ENCODE results near the gene NTNG2.
"Not testable (repeated sequence)": the region's sequence is repeated elsewhere in the genome, so short reads cannot be mapped to it uniquely, and the experiment has no call there.

NTNG2 gene

GRCh38 chr9:132250324-132251262, 88.7 kb downstream of the NTNG2 start:
- Histone ChIP-seq H3K4me1 (peaks cover 55% of the 10 kb centered on the region), H3K4me2 (peak overlapping the region; percentile 26; the same call in 1 of the 2 replicates), H3K36me3 (no peaks in the 10 kb centered on the region), H4K20me1 (no peaks in the 10 kb centered on the region), H3K9ac (no peak overlapping the region), H3K27ac (peak overlapping the region; percentile 9; the same call in 1 of the 2 replicates), H3K4me3 (no peak overlapping the region), H3K9me3 (peaks cover 20% of the 10 kb centered on the region), H3K27me3 (no peaks in the 10 kb centered on the region)
- no peak for TF ChIP-seq Cebpa-rat (IDR thresholded peaks at IDR 0.05)

GRCh38 chr9:132260846-132261245, 99.0 kb downstream of the NTNG2 start:
- peaks cover 54% of the 10 kb centered on the region for H4K20me1 ChIP-seq
- TF ChIP-seq Cebpa-rat (IDR thresholded peaks at IDR 0.05): no peak
- no peak overlapping the region for H3K4me2 ChIP-seq
- peaks cover 49% of the 10 kb centered on the region for H3K36me3 ChIP-seq
- no peaks in the 10 kb centered on the region for H3K27me3 ChIP-seq
- peaks cover 35% of the 10 kb centered on the region for H3K4me1 ChIP-seq
- H3K4me3 ChIP-seq: no peak overlapping the region
- no peaks in the 10 kb centered on the region for H3K9me3 ChIP-seq
- no peak overlapping the region for H3K27ac ChIP-seq
- H3K9ac ChIP-seq: no peak overlapping the region

- H3K9me3 ChIP-seq: no peaks in the 10 kb centered on the region
- H3K9ac ChIP-seq: no peak overlapping the region
- no peak for TF ChIP-seq Cebpa-rat (IDR thresholded peaks at IDR 0.05)
These were observed 104.2 kb downstream of the NTNG2 start for GRCh38 chr9:132266017-132266416.

GRCh38 chr9:132267660-132268059, 105.8 kb downstream of the NTNG2 start:
- H3K27me3 ChIP-seq: no peaks in the 10 kb centered on the region
- no peak overlapping the region for H3K4me2 ChIP-seq
- peaks cover 50% of the 10 kb centered on the region for H4K20me1 ChIP-seq
- H3K4me3 ChIP-seq: no peak overlapping the region
- no peak for TF ChIP-seq Cebpa-rat (IDR thresholded peaks at IDR 0.05)
- H3K27ac ChIP-seq: no peak overlapping the region
- no peaks in the 10 kb centered on the region for H3K9me3 ChIP-seq
- H3K9ac ChIP-seq: no peak overlapping the region
- H3K4me1 ChIP-seq: peaks cover 9% of the 10 kb centered on the region; the same call in 1 of the 2 replicates
- H3K36me3 ChIP-seq: peaks cover 94% of the 10 kb centered on the region

More at GRCh38 chr9:132266017-132266416, 104.2 kb downstream of the NTNG2 start:
- no peak overlapping the region for H3K27ac ChIP-seq
- H3K4me3 ChIP-seq: no peak overlapping the region
- H3K36me3 ChIP-seq: peaks cover 92% of the 10 kb centered on the region
- peaks cover 66% of the 10 kb centered on the region for H4K20me1 ChIP-seq
- no peak overlapping the region for H3K4me2 ChIP-seq
- no peaks in the 10 kb centered on the region for H3K27me3 ChIP-seq
- peaks cover 13% of the 10 kb centered on the region; the same call in 1 of the 2 replicates for H3K4me1 ChIP-seq

- Histone ChIP-seq H3K9me3 (no peaks in the 10 kb centered on the region), H3K4me1 (no peaks in the 10 kb centered on the region), H3K36me3 (peaks cover 94% of the 10 kb centered on the region), H3K27ac (no peak overlapping the region), H4K20me1 (peaks cover 38% of the 10 kb centered on the region), H3K4me2 (no peak overlapping the region), H3K27me3 (no peaks in the 10 kb centered on the region), H3K4me3 (no peak overlapping the region), H3K9ac (no peak overlapping the region)
- no peak for TF ChIP-seq Cebpa-rat (IDR thresholded peaks at IDR 0.05)
These were observed 107.0 kb downstream of the NTNG2 start for GRCh38 chr9:132268725-132269352.

GRCh38 chr9:132269704-132270516, 108.1 kb downstream of the NTNG2 start:
- H3K36me3 ChIP-seq: peaks cover 94% of the 10 kb centered on the region

GRCh38 chr9:132274861-132275260, 113.0 kb downstream of the NTNG2 start:
- Histone ChIP-seq H3K9ac (no peak overlapping the region), H3K4me2 (no peak overlapping the region), H4K20me1 (0 out of 2 replicates have a peak, but pooled peaks cover 17% of the 10 kb centered on the region), H3K36me3 (peaks cover 99% of the 10 kb centered on the region), H3K27ac (no peak overlapping the region), H3K4me3 (no peak overlapping the region), H3K4me1 (no peaks in the 10 kb centered on the region), H3K27me3 (no peaks in the 10 kb centered on the region), H3K9me3 (no peaks in the 10 kb centered on the region)
- no peak for TF ChIP-seq Cebpa-rat (IDR thresholded peaks at IDR 0.05)

More at GRCh38 chr9:132269704-132270516, 108.1 kb downstream of the NTNG2 start:
- H3K4me2 ChIP-seq, H3K9ac ChIP-seq, H3K4me3 ChIP-seq, H3K27me3 ChIP-seq, H3K4me1 ChIP-seq, H3K27ac ChIP-seq, H3K9me3 ChIP-seq: not testable (repeated sequence)
- H4K20me1 ChIP-seq: peaks cover 27% of the 10 kb centered on the region

- Histone ChIP-seq H3K36me3 (peaks cover 100% of the 10 kb centered on the region), H4K20me1 (peaks cover 54% of the 10 kb centered on the region), H3K27ac (no peak overlapping the region)
These were observed 121.3 kb downstream of the NTNG2 start for GRCh38 chr9:132283165-132283564.

GRCh38 chr9:132283863-132284262, 122.0 kb downstream of the NTNG2 start:
- no peaks in the 10 kb centered on the region for H3K9me3 ChIP-seq
- H3K27me3 ChIP-seq: no peaks in the 10 kb centered on the region
- H3K4me2 ChIP-seq: no peak overlapping the region
- no peak overlapping the region for H3K4me3 ChIP-seq
- no peak overlapping the region for H3K27ac ChIP-seq
- TF ChIP-seq Cebpa-rat (IDR thresholded peaks at IDR 0.05): no peak
- peaks cover 7% of the 10 kb centered on the region for H3K4me1 ChIP-seq
- H3K9ac ChIP-seq: no peak overlapping the region
- H4K20me1 ChIP-seq: peaks cover 56% of the 10 kb centered on the region
- peaks cover 100% of the 10 kb centered on the region for H3K36me3 ChIP-seq

More at GRCh38 chr9:132283165-132283564, 121.3 kb downstream of the NTNG2 start:
- Histone ChIP-seq H3K27me3 (no peaks in the 10 kb centered on the region), H3K4me3 (no peak overlapping the region), H3K4me2 (no peak overlapping the region), H3K4me1 (no peaks in the 10 kb centered on the region; the same call in 1 of the 2 replicates), H3K9me3 (no peaks in the 10 kb centered on the region), H3K9ac (no peak overlapping the region)
- no peak for TF ChIP-seq Cebpa-rat (IDR thresholded peaks at IDR 0.05)
